Measurements from ENCODE around the gene PDE4D.

The PDE4D gene

GRCh38 chr5:59051951-59052350, 841.6 kb downstream of the PDE4D start:
- DNase-seq (ENCODE audit: low spot score): no peak

DNA sequence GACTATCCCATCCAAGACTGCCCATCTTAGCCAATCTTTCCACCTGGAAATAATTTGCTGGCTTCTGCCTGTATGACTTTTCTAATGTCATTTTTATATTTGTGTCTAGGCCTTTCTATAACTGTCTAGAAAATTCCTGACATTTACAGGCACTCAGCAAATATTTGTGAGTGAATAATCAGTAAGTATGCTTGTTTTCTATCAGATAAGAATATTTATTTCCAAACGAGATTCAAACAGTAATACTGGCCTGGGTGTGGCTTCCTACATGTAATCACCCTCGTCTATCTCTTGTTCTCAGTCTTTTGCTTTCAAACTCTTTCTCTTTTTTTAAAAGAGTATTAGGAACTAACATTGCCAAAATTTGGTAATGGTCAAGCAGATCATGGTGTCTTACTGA, 844.4 kb downstream of the PDE4D start:
- no peak for DNase-seq (ENCODE audit: low spot score)

- no peak for DNase-seq (ENCODE audit: low spot score)
These were observed 851.1 kb downstream of the PDE4D start for GRCh38 chr5:59042201-59043055.

DNA sequence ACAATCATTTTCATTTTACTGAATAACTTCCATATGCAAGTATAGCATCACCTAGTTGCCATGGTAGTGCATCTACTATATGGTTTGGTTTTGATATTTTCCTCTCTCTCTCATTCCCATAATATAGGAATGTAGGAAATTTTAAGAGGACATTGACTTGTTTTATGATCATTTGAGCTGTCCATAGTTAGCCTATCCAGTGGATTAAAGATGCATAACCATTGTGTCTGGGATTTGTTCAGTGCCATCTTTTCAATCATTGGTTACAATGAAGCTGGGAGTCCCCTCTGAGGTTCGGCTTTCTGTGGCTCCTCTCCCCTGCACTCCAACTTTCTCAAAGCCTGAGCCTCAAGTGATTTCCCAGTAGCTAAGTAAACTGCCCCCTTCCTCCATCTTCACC, 852.2 kb downstream of the PDE4D start:
- no peak for DNase-seq (ENCODE audit: low spot score)

DNA sequence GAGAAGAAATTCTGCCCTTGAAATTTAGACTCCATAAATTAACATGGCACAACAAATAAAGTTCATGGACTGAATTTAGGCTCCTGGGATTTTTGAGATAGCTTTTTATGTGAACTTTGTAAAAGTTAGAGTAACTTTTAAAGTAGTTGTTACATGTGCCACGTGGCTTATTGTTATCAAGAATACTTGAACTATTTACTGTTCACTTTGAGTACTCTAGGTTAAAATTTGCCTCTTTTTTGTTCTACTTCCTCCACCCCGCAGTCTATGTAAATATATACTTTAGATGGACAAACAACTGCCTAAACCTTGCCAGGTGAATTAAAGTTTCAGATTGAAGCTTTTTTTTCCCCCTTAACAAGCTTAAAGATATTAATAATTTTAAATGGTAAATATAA, 852.7 kb downstream of the PDE4D start:
- DNase-seq (ENCODE audit: low spot score): no peak

DNA sequence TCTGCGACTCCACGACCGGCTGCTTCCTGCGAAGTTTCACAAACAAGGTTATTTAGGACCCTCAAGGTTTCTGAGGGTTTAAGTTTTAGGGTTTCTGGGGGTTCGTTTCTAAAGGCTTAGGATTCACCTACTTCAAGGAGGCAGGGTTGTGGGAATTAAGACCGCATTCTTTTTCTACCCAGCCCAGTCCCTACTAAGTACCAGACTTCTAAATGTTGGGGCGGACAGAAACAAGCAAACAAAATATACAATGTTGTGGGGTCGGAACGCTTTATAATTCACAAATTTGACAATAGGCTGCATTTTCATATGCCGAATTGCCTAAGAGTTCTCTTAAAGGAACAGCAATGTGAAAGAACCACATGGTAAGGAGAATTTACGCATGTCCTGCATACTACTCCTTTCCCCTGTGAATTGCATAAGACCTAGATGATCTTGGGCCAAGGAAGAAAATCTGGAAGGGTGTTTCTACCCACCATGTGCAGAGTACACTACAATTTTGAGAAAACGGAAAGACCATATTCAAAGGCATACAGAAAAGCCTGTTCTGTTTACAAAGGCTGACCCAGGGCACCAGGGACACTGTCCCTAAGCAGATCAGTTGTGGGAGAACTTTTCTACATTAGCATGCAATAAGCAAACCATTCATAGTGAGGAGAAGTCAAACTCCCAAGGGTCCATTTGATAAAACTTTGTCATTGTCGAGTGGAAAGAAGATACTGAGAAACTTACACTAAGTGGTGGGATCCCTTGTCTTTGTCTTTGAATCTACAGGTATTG, 853.3 kb downstream of the PDE4D start:
- DNase-seq (ENCODE audit: low spot score): no peak

- peak; percentile 54 for DNase-seq (ENCODE audit: low spot score)
These were observed 854.1 kb downstream of the PDE4D start for GRCh38 chr5:59039296-59040023.

DNA sequence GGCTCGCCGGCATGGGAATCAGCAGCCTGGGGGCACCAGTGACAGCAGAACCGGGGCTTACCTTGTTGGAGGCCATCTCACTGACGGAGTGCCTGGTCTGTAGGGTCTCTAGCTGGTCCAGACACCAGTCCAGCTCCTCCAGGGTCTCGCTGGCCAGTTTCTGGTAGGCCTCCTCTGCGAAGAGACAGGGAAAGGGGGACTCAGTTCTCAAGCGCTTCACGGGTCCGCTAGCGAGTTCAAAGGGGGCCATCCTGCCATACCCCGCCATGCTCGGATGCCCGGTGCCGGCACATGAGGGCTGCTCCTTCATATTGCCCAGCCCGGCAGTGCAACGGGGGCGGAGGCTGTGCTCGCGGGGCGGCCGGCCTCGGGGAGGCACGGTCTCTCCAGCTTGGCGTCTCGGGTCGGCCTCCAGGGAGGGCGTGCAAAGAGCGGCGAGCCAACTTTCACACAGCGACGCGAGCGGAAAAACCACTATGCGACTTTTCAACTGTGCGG, 854.7 kb downstream of the PDE4D start:
- peak; percentile 29 for DNase-seq (ENCODE audit: low spot score)

- no peak for DNase-seq (ENCODE audit: low spot score)
These were observed 855.4 kb downstream of the PDE4D start for GRCh38 chr5:59037941-59038797.

DNA sequence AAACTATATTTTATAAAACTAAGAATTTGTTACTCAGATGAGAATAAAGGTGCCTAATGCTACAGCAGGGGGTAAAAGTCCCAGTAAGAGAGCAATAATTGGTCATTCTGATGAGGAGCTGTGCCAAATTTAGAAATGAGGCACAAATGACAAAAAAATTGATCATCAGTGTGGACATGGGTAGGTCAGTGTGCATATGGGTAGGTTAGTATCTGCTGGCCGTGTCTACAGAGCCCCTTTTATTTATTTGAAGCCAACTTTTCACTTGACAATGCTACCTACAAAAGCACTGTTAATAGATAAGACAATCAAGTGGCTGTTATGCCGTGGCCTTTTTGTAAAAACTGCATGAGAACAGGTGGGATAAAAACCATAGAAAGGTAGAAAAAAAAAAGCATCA, 856.1 kb downstream of the PDE4D start:
- no peak for DNase-seq (ENCODE audit: low spot score)

- DNase-seq (ENCODE audit: low spot score): no peak
These were observed 856.5 kb downstream of the PDE4D start for GRCh38 chr5:59037041-59037440.

DNA sequence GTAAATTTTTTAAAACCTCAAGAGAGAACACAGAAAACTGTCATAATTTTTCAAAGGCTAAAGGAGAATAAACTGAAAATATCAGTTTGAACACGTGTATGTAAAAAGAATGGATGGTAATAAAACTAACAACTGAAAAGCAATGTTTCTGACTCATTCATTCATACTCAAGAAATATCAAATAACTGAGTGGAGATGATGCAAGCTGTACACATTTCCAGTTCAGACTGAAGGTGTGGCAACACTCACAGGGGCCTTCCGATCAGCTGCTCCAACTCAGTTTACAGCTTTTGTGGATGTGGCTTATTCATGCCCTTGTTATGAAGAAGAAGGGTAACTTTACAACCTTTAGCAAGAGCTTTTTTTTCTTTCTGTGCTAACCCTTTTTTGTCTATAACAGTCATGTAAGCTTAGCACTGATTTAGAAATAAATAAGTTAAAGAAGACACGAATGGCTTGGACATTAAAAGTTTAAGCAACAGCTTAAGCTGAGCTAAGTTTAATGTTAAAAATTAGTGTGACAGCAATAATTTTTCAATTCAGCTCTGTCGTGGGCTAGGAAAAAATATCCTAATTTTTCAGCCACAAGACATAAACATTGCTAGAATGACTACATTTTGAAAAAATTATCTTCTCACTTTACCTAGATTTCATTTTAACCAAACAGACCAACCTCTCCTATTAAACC, 857.1 kb downstream of the PDE4D start:
- DNase-seq (ENCODE audit: low spot score): no peak

DNA sequence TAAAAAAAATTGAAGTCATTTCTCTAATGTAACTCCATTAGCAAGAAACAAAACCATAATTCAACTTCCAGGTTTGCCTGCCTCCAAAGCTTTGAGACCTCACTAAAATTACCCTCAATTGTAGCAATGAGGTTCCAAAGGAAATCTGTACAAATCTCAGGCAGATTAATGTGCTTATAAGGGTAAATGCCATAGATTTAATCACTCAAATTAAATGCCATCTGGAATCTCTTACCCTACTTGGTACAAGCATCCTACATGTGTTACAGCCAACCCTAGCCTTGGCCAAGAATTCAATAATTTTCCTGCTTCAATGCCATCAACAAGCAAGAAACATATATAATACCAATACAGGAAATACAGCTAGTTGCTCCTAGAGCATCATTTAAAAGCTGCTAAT, 857.8 kb downstream of the PDE4D start:
- no peak for DNase-seq (ENCODE audit: low spot score)

DNA sequence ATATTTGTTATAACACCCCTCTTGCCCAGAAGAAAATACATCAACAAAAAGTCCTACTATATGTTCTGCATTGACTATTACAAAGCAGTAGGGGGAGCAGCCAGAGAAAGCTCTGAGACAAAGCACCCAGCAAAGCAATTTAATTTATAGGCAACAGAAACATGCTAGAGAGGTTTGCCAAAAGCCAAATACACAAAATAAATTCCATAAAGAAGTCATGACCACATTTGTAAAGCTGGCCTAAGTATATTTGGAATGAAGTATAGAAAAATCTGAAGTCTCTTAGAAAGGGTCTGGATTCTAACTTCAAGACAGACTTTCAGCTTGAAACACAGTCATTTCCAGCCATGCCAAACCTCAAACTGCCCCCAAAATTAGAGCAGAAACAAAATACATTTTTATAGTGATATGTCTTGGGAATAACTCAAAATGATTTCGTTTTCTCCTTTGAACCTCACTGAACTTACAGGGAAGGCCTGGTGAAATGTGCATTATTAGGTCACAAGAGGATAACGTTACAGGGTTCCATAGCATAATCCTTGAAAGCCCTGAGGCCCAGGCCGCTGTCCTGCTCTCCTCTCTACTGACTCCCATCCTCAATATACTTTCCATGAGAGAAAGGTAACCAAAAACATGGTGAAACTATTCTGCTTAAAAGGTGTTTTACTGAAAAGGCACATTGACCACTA, 858.9 kb downstream of the PDE4D start:
- peak; percentile 56 for DNase-seq (ENCODE audit: low spot score)

GRCh38 chr5:59027145-59027907, 866.2 kb downstream of the PDE4D start:
- DNase-seq (ENCODE audit: low spot score): no peak

DNA sequence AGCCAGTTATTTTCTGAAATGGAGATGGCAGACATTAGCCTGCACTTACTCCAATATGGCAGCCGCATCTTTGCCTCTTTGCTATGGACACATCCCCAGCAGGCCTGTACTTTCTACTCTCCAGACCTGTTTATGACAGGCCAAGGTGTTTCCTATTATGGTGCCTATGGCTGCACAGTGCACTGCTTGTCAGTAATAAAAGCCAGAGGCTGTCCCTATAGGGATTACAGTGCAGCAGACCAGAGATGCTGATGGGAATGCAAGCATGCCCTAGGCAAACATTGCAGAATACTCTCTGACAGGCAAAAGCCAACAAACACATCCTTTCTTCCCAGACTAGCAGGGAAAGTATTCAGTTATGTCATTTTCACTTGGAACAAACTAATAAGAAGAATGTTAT, 867.8 kb downstream of the PDE4D start:
- peak; percentile 69 for DNase-seq (ENCODE audit: low spot score)

GRCh38 chr5:59021837-59022514, 871.5 kb downstream of the PDE4D start:
- DNase-seq (ENCODE audit: low spot score): no peak

DNA sequence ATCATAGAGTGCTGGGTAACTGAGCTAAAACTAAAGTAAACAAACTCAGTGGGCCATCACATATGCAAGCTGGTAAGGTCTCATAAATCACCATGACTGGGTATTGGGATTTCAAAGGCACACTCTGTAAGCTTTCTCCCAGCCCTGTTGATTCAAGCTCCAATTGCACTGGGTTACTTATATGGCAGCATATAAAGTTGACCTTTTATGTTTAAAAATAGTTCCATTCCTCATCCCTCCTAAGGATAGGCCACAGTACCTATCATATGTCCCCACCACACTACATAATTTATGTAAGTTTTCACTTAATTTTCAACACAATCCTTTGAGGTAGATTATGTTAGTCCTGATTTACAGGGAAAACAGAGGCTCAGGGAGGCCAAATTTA, 872.2 kb downstream of the PDE4D start:
- no peak for DNase-seq (ENCODE audit: low spot score)

All from SK-N-DZ (cell line).